ENCODE measurements around the gene GP2. TPM values are rescaled to one million over a fixed set of nuclear protein-coding genes. Genes with fewer than 3 reads are reported as not detected.

GP2 gene
- polyA plus RNA-seq, 3 donors: not detected

- Histone ChIP-seq H3K9me3 (replicated peaks in 1 of 2; ENCODE audit: control insufficient read depth in 1 of 2, insufficient read depth in 1 of 2, low read length in 2 of 2) (no peaks in the 10 kb centered on the region), H3K36me3 (replicated peaks in 1 of 2; ENCODE audit: control insufficient read depth in 1 of 2, insufficient read depth in 2 of 2, low read length in 2 of 2) (no peaks in the 10 kb centered on the region), H3K79me2 (ENCODE audit: insufficient read depth, low read length) (no peaks in the 10 kb centered on the region), H3K27me3 (ENCODE audit: control insufficient read depth in 2 of 2, insufficient read depth in 2 of 2, low read length in 2 of 2) (no peaks in the 10 kb centered on the region), H2AFZ (ENCODE audit: insufficient read depth, low read depth, low read length, poor library complexity, severe bottlenecking) (no peak overlapping the region), H3K4me3 (replicated peaks in 1 of 3; ENCODE audit: low read depth in 2 of 3, low read length in 3 of 3) (no peak overlapping the region), H3K9ac (ENCODE audit: insufficient read depth, low read length, poor library complexity, severe bottlenecking) (no peak overlapping the region), H3K4me2 (replicated peaks; ENCODE audit: extremely low read depth, low read length, poor library complexity, severe bottlenecking) (no peak overlapping the region), H4K20me1 (ENCODE audit: insufficient read depth, low read length) (no peaks in the 10 kb centered on the region), H3K27ac (ENCODE audit: low read depth in 1 of 2, low read length in 2 of 2) (no peak overlapping the region), H3K4me1 (ENCODE audit: control insufficient read depth in 1 of 2, insufficient read depth in 2 of 2, low read length in 2 of 2) (no peaks in the 10 kb centered on the region)
- intact Hi-C loops (cut with micrococcal nuclease): no loop called here
- no peak for TF ChIP-seq CTCF (IDR thresholded peaks at IDR 0.05)
- Mint-ChIP-seq H3K9me3 (no peaks in the 10 kb centered on the region), H3K4me3 (no peak overlapping the region), H3K4me1 (no peaks in the 10 kb centered on the region), H3K36me3 (no peaks in the 10 kb centered on the region), H3K27ac (no peak overlapping the region), H3K27me3 (ENCODE audit: low read depth in 3 of 3) (peaks cover 0 to 12% (median 6%) of the 10 kb centered on the region in 3 donors)
- WGBS (ENCODE audit: insufficient coverage): 73% methylated on average over 3 of the region's 4 CpGs
- no peak for DNase-seq
Observed at GRCh38 chr16:20303012-20303411, 24.3 kb downstream of the GP2 start.

- H3K9me3 Mint-ChIP-seq: no peaks in the 10 kb centered on the region
- Histone ChIP-seq H3K4me3 (replicated peaks in 1 of 3; ENCODE audit: low read depth in 2 of 3, low read length in 3 of 3) (no peak overlapping the region), H3K4me2 (replicated peaks; ENCODE audit: extremely low read depth, low read length, poor library complexity, severe bottlenecking) (no peak overlapping the region), H3K27ac (ENCODE audit: low read depth in 1 of 2, low read length in 2 of 2) (no peak overlapping the region), H4K20me1 (ENCODE audit: insufficient read depth, low read length) (no peaks in the 10 kb centered on the region), H2AFZ (ENCODE audit: insufficient read depth, low read depth, low read length, poor library complexity, severe bottlenecking) (no peak overlapping the region), H3K27me3 (ENCODE audit: control insufficient read depth in 2 of 2, insufficient read depth in 2 of 2, low read length in 2 of 2) (no peaks in the 10 kb centered on the region), H3K9ac (ENCODE audit: insufficient read depth, low read length, poor library complexity, severe bottlenecking) (no peak overlapping the region), H3K36me3 (replicated peaks in 1 of 2; ENCODE audit: control insufficient read depth in 1 of 2, insufficient read depth in 2 of 2, low read length in 2 of 2) (no peaks in the 10 kb centered on the region), H3K4me1 (ENCODE audit: control insufficient read depth in 1 of 2, insufficient read depth in 2 of 2, low read length in 2 of 2) (no peaks in the 10 kb centered on the region), H3K9me3 (replicated peaks in 1 of 2; ENCODE audit: control insufficient read depth in 1 of 2, insufficient read depth in 1 of 2, low read length in 2 of 2) (no peaks in the 10 kb centered on the region), H3K79me2 (ENCODE audit: insufficient read depth, low read length) (no peaks in the 10 kb centered on the region)
- H3K36me3 Mint-ChIP-seq: no peaks in the 10 kb centered on the region
- TF ChIP-seq CTCF (IDR thresholded peaks at IDR 0.05): no peak
- no peaks in the 10 kb centered on the region for H3K4me1 Mint-ChIP-seq
- intact Hi-C loops (cut with micrococcal nuclease): no loop called here
- H3K27ac Mint-ChIP-seq: no peak overlapping the region
- no peak overlapping the region for H3K4me3 Mint-ChIP-seq
- H3K27me3 Mint-ChIP-seq (ENCODE audit: low read depth in 3 of 3): peaks cover 0 to 13% (median 6%) of the 10 kb centered on the region in 3 donors
- no peak for DNase-seq
- 89% methylated on average over 3 of the region's 5 CpGs for WGBS (ENCODE audit: insufficient coverage)
Observed at GRCh38 chr16:20302389-20302788, 24.9 kb downstream of the GP2 start.
